Peyer's patch (tissue), 4 donors: ENCODE measurements around the gene EID2.

Source experiments
- POLR2A ChIP-seq, 2 donors: fragments of 450-650 bp; IDR thresholded peaks; one replicate each; pipeline ENCODE4 v1.5.1; 2017; ENCODE audit warnings: antibody characterized with exemption in 2 of 2, mild to moderate bottlenecking in 2 of 2, moderate library complexity in 2 of 2
- TF ChIP-seq, protein P1 (sequence below), 6 experiments: fragments of 450-650 bp in 4 of 6; fragments of 200-600 bp in 2 of 6; sonication (generic) in 1 of 6; IDR thresholded peaks; one replicate each; pipeline ENCODE4 v1.5.1; 2017 to 2019; ENCODE audit warnings: antibody characterized with exemption in 6 of 6, mild to moderate bottlenecking in 3 of 6, moderate library complexity in 1 of 6

DNA sequence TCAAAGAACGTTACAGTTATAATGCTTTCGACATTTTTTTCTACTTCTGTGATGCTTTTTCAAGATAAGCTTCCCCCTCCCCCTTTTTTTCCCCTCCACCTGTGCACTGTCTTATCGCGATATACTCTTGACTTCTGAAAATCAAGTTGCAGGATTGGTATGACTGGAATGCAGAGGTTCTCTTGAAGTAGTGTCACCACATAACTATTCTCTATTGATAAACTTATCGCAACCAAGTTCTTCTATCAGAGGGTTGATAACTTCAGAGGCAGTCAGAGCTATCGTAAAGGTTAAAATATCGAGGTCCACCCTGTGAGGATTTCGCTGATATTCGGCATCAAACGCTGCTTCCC, 820 bp downstream of the EID2 start:
- no peak for TF ChIP-seq POLR2A (IDR thresholded peaks at IDR 0.05)
- TF ChIP-seq, protein P1, sequence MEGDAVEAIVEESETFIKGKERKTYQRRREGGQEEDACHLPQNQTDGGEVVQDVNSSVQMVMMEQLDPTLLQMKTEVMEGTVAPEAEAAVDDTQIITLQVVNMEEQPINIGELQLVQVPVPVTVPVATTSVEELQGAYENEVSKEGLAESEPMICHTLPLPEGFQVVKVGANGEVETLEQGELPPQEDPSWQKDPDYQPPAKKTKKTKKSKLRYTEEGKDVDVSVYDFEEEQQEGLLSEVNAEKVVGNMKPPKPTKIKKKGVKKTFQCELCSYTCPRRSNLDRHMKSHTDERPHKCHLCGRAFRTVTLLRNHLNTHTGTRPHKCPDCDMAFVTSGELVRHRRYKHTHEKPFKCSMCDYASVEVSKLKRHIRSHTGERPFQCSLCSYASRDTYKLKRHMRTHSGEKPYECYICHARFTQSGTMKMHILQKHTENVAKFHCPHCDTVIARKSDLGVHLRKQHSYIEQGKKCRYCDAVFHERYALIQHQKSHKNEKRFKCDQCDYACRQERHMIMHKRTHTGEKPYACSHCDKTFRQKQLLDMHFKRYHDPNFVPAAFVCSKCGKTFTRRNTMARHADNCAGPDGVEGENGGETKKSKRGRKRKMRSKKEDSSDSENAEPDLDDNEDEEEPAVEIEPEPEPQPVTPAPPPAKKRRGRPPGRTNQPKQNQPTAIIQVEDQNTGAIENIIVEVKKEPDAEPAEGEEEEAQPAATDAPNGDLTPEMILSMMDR (IDR thresholded peaks at IDR 0.05) = no peak
